DMS53 (cell line): ENCODE results near the gene SPIN2B.

Source experiments
- DNase-seq: peaks from one replicate; lab custom pipeline; 2025; lab: John Stamatoyannopoulos, UW

Gene SPIN2B

GRCh38 chrX:57070185-57070984 is 51.0 kb downstream of the SPIN2B start:
- no peak for DNase-seq
